Nephron (organoid): ENCODE results near the gene TUBB1.
"Not testable (repeated sequence)": the region's sequence is repeated elsewhere in the genome, so short reads cannot be mapped to it uniquely, and the experiment has no call there.

Source experiments
- H3K27ac Mint-ChIP-seq, 3 experiments: 2 replicates each; pipeline ENCODE4 v1.8.0; 2020; ENCODE audit warnings: mixed read lengths in 3 of 3, mild to moderate bottlenecking in 2 of 3, moderate library complexity in 1 of 3
- H3K27me3 Mint-ChIP-seq: 2 replicates; pipeline ENCODE4 v1.8.0; 2021; ENCODE audit warnings: low read depth, mild to moderate bottlenecking, moderate library complexity, mixed read lengths
- H3K36me3 Mint-ChIP-seq: 2 replicates; pipeline ENCODE4 v1.8.0; 2020; ENCODE audit warnings: low read depth, mixed read lengths
- H3K4me1 Mint-ChIP-seq: 2 replicates; pipeline ENCODE4 v1.8.0; 2020; ENCODE audit warnings: mixed read lengths
- H3K4me3 Mint-ChIP-seq, 3 experiments: 2 replicates each; pipeline ENCODE4 v1.8.0; 2020; ENCODE audit warnings: mild to moderate bottlenecking in 3 of 3, mixed read lengths in 3 of 3, moderate library complexity in 2 of 3
- H3K9me3 Mint-ChIP-seq: 2 replicates; pipeline ENCODE4 v1.8.0; 2020; ENCODE audit warnings: mixed read lengths
- TF ChIP-seq, protein P1 (sequence below), 3 experiments: fragments of 200-600 bp; sonication (generic); IDR thresholded peaks; one replicate each; pipeline ENCODE4 v1.5.0; 2021; ENCODE audit warnings: antibody characterized with exemption in 3 of 3; ENCODE audit not compliant: unreplicated experiment in 3 of 3

TUBB1 gene

GRCh38 chr20:58982406-58983114 lies 36.7 kb upstream of the TUBB1 start:
- Mint-ChIP-seq H3K9me3 (peaks cover 7% of the 10 kb centered on the region), H3K4me3 (peak overlapping the region; percentile 90 to 95 (median 93)), H3K4me1 (peaks cover 31% of the 10 kb centered on the region), H3K27ac (peak overlapping the region; percentile 73 to 84 (median 83)), H3K27me3 (no peaks in the 10 kb centered on the region), H3K36me3 (peaks cover 25% of the 10 kb centered on the region)
- TF ChIP-seq, protein P1, sequence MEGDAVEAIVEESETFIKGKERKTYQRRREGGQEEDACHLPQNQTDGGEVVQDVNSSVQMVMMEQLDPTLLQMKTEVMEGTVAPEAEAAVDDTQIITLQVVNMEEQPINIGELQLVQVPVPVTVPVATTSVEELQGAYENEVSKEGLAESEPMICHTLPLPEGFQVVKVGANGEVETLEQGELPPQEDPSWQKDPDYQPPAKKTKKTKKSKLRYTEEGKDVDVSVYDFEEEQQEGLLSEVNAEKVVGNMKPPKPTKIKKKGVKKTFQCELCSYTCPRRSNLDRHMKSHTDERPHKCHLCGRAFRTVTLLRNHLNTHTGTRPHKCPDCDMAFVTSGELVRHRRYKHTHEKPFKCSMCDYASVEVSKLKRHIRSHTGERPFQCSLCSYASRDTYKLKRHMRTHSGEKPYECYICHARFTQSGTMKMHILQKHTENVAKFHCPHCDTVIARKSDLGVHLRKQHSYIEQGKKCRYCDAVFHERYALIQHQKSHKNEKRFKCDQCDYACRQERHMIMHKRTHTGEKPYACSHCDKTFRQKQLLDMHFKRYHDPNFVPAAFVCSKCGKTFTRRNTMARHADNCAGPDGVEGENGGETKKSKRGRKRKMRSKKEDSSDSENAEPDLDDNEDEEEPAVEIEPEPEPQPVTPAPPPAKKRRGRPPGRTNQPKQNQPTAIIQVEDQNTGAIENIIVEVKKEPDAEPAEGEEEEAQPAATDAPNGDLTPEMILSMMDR (IDR thresholded peaks at IDR 0.05; ENCODE audit: unreplicated experiment in 3 of 3): no peak

- H3K27ac Mint-ChIP-seq, H3K27me3 Mint-ChIP-seq, H3K9me3 Mint-ChIP-seq: not testable (repeated sequence)
- Mint-ChIP-seq H3K36me3 (peaks cover 31% of the 10 kb centered on the region), H3K4me1 (peaks cover 31% of the 10 kb centered on the region), H3K4me3 (peak overlapping the region; percentile 90 to 95 (median 93))
Observed at GRCh38 chr20:58983115-58983468, 36.1 kb upstream of the TUBB1 start.

GRCh38 chr20:58984691-58985090 lies 34.5 kb upstream of the TUBB1 start:
- peaks cover 44% of the 10 kb centered on the region for H3K36me3 Mint-ChIP-seq
- peak overlapping the region in 1 of 3 experiments; percentile 12 for H3K27ac Mint-ChIP-seq
- H3K27me3 Mint-ChIP-seq: no peaks in the 10 kb centered on the region
- TF ChIP-seq, protein P1 (IDR thresholded peaks at IDR 0.05; ENCODE audit: unreplicated experiment in 3 of 3): no peak
- H3K4me3 Mint-ChIP-seq: peak overlapping the region in 1 of 3 experiments; percentile 25
- peaks cover 31% of the 10 kb centered on the region for H3K4me1 Mint-ChIP-seq
- H3K9me3 Mint-ChIP-seq: no peaks in the 10 kb centered on the region

DNA sequence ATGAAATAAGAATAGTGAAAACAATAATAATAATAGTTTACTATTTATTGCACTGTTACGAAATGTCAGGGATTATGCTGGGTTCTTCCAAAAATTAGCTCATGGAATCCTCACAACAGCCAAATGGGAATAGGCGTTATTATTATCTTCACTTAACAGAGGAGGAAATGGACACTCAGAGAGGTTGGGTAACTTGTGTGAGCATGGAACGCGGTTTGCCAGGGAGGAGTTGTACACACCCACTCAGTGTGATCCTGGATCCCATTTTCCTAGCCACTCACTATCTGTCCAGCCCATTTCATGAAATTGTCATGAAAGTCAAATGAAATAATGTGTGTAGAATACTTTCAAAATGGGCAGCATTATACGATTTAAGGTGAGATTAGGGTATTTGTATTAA lies 33.6 kb upstream of the TUBB1 start:
- Mint-ChIP-seq H3K36me3 (peaks cover 51% of the 10 kb centered on the region), H3K4me1 (peaks cover 31% of the 10 kb centered on the region), H3K27ac (no peak overlapping the region), H3K27me3 (no peaks in the 10 kb centered on the region), H3K4me3 (no peak overlapping the region), H3K9me3 (no peaks in the 10 kb centered on the region)
- TF ChIP-seq, protein P1 (IDR thresholded peaks at IDR 0.05; ENCODE audit: unreplicated experiment in 3 of 3): no peak

GRCh38 chr20:58986286-58986967 lies 32.8 kb upstream of the TUBB1 start:
- Mint-ChIP-seq H3K9me3 (no peaks in the 10 kb centered on the region), H3K27me3 (no peaks in the 10 kb centered on the region), H3K36me3 (peaks cover 57% of the 10 kb centered on the region), H3K27ac (peak overlapping the region in 1 of 3 experiments; percentile 62), H3K4me1 (peaks cover 31% of the 10 kb centered on the region), H3K4me3 (peak overlapping the region in 1 of 3 experiments; percentile 24)
- TF ChIP-seq, protein P1 (IDR thresholded peaks at IDR 0.05; ENCODE audit: unreplicated experiment in 3 of 3): no peak

- H3K27me3 Mint-ChIP-seq: no peaks in the 10 kb centered on the region
- H3K27ac Mint-ChIP-seq: peak overlapping the region; percentile 18 to 80 (median 62)
- H3K4me1 Mint-ChIP-seq: peaks cover 31% of the 10 kb centered on the region
- TF ChIP-seq, protein P1 (IDR thresholded peaks at IDR 0.05; ENCODE audit: unreplicated experiment in 3 of 3): no peak
- H3K36me3 Mint-ChIP-seq: peaks cover 63% of the 10 kb centered on the region
- no peak overlapping the region for H3K4me3 Mint-ChIP-seq
- no peaks in the 10 kb centered on the region for H3K9me3 Mint-ChIP-seq
Observed at GRCh38 chr20:58986968-58987517, 32.2 kb upstream of the TUBB1 start.
